H9 (cell line): ENCODE measurements around the gene LARGE1. TPM values are rescaled to one million over a fixed set of nuclear protein-coding genes. Genes with fewer than 3 reads are reported as not detected.

Experiments
- DNase-seq: peaks from one replicate; pipeline ENCODE4 v3.0.0-alpha.2; 2017
- H2AFZ ChIP-seq: one replicate; pipeline ENCODE4 v1.6.1; 2013; ENCODE audit warnings: mild to moderate bottlenecking, low read length, control low read depth, moderate library complexity
- H2AK5ac ChIP-seq: 2 replicates; pipeline ENCODE4 v1.6.1; 2013; ENCODE audit warnings: low read length, control low read depth, mixed read lengths; ENCODE audit not compliant: insufficient read length
- H2BK120ac ChIP-seq: one replicate; pipeline ENCODE4 v1.6.1; 2013; ENCODE audit warnings: low read depth, mild to moderate bottlenecking, low read length, control low read depth, inconsistent platforms; ENCODE audit not compliant: poor library complexity, severe bottlenecking
- H2BK12ac ChIP-seq: 2 replicates; pipeline ENCODE4 v1.6.1; 2013; ENCODE audit warnings: low read length, control low read depth, mixed read lengths, low read depth; ENCODE audit not compliant: insufficient read length
- H2BK15ac ChIP-seq: 2 replicates; pipeline ENCODE4 v1.6.1; 2013; ENCODE audit warnings: low read depth, low read length, control low read depth
- H2BK20ac ChIP-seq: one replicate; pipeline ENCODE4 v1.6.1; 2013; ENCODE audit warnings: low read depth, mild to moderate bottlenecking, low read length, control low read depth, inconsistent platforms; ENCODE audit not compliant: poor library complexity, severe bottlenecking
- H2BK5ac ChIP-seq: 2 replicates; pipeline ENCODE4 v1.6.1; 2013; ENCODE audit warnings: low read length, control low read depth, mixed read lengths; ENCODE audit not compliant: insufficient read length
- H3K14ac ChIP-seq: 2 replicates; pipeline ENCODE4 v1.6.1; 2013; ENCODE audit warnings: low read length, control low read depth; ENCODE audit not compliant: insufficient read depth
- H3K18ac ChIP-seq: 2 replicates; pipeline ENCODE4 v1.6.1; 2013; ENCODE audit warnings: low read depth, mild to moderate bottlenecking, mixed read lengths, low read length, control low read depth; ENCODE audit not compliant: insufficient read length
- H3K23ac ChIP-seq: 2 replicates; pipeline ENCODE4 v1.6.1; 2013; ENCODE audit warnings: low read length, control low read depth, mixed read lengths, low read depth; ENCODE audit not compliant: insufficient read length
- H3K23me2 ChIP-seq: 2 replicates; pipeline ENCODE4 v1.6.1; 2013; ENCODE audit warnings: low read depth, mild to moderate bottlenecking, mixed read lengths, low read length, control low read depth; ENCODE audit not compliant: insufficient read length, poor library complexity, severe bottlenecking
- H3K27ac ChIP-seq: 2 replicates; pipeline ENCODE4 v1.5.1; 2013; ENCODE audit warnings: low read length, control low read depth, mixed read lengths, low read depth; ENCODE audit not compliant: insufficient read length
- H3K27me3 ChIP-seq: 2 replicates; pipeline ENCODE4 v1.6.1; 2013; ENCODE audit warnings: low read length, control low read depth, inconsistent platforms; ENCODE audit not compliant: insufficient read depth
- H3K4ac ChIP-seq: 2 replicates; pipeline ENCODE4 v1.6.1; 2013; ENCODE audit warnings: low read depth, mild to moderate bottlenecking, control low read depth, inconsistent platforms, low read length, moderate library complexity
- H3K4me1 ChIP-seq: 2 replicates; pipeline ENCODE4 v1.6.1; 2013; ENCODE audit warnings: low read length, control low read depth, inconsistent platforms; ENCODE audit not compliant: insufficient read depth
- H3K4me2 ChIP-seq: 2 replicates; pipeline ENCODE4 v1.6.1; 2013; ENCODE audit warnings: low read length, control low read depth, mixed read lengths; ENCODE audit not compliant: insufficient read length, insufficient read depth
- H3K56ac ChIP-seq: 2 replicates; pipeline ENCODE4 v1.6.1; 2013; ENCODE audit warnings: low read depth, mild to moderate bottlenecking, mixed read lengths, low read length, control low read depth; ENCODE audit not compliant: insufficient read length
- H3K79me1 ChIP-seq: 2 replicates; pipeline ENCODE4 v1.6.1; 2013; ENCODE audit warnings: low read depth, mild to moderate bottlenecking, moderate library complexity, low read length, control low read depth, inconsistent platforms; ENCODE audit not compliant: insufficient read depth, poor library complexity, severe bottlenecking
- H3K79me2 ChIP-seq: 2 replicates; pipeline ENCODE4 v1.6.1; 2013; ENCODE audit warnings: low read length, control low read depth, inconsistent platforms; ENCODE audit not compliant: insufficient read depth
- H3K9ac ChIP-seq: 2 replicates; pipeline ENCODE4 v1.6.1; 2013; ENCODE audit warnings: low read length, control low read depth, mixed read lengths; ENCODE audit not compliant: insufficient read length; ENCODE audit errors: extremely low read depth
- H3K9me3 ChIP-seq: one replicate; pipeline ENCODE4 v1.6.1; 2013; ENCODE audit warnings: low read depth, low read length, inconsistent platforms; ENCODE audit not compliant: control insufficient read depth
- H3T11ph ChIP-seq: one replicate; pipeline ENCODE4 v1.6.1; 2013; ENCODE audit warnings: mild to moderate bottlenecking, low read length, control low read depth, inconsistent platforms
- H4K20me1 ChIP-seq: one replicate; pipeline ENCODE4 v1.6.1; 2013; ENCODE audit not compliant: control insufficient read depth, insufficient read length, insufficient read depth
- H4K5ac ChIP-seq: 2 replicates; pipeline ENCODE4 v1.6.1; 2013; ENCODE audit warnings: low read depth, mild to moderate bottlenecking, mixed read lengths, low read length, control low read depth; ENCODE audit not compliant: insufficient read length
- H4K8ac ChIP-seq: replicated peaks from 2 replicates; pipeline ENCODE4 v1.6.1; 2013; ENCODE audit warnings: low read length, control low read depth, mixed read lengths, low read depth; ENCODE audit not compliant: insufficient read length
- H4K91ac ChIP-seq: 2 replicates; pipeline ENCODE4 v1.6.1; 2013; ENCODE audit warnings: low read depth, mild to moderate bottlenecking, moderate library complexity, mixed read lengths, low read length, control low read depth; ENCODE audit not compliant: insufficient read length
- H3K27ac Mint-ChIP-seq, 3 experiments: 2 replicates in 2 of 3; 3 replicates in 1 of 3; pipeline ENCODE4 v1.8.0; 2020 to 2021; ENCODE audit warnings: mixed read lengths in 3 of 3, mild to moderate bottlenecking in 1 of 3, moderate library complexity in 1 of 3
- H3K27me3 Mint-ChIP-seq: 2 replicates; pipeline ENCODE4 v1.8.0; 2021; ENCODE audit warnings: low read depth, mild to moderate bottlenecking, moderate library complexity, mixed read lengths
- H3K36me3 Mint-ChIP-seq, 3 experiments: 2 replicates in 2 of 3; 3 replicates in 1 of 3; pipeline ENCODE4 v1.8.0; 2020 to 2021; ENCODE audit warnings: low read depth in 3 of 3, mixed read lengths in 3 of 3; ENCODE audit not compliant: insufficient read depth in 1 of 3
- H3K4me1 Mint-ChIP-seq, 2 experiments: 2 replicates each; pipeline ENCODE4 v1.8.0; 2020; ENCODE audit warnings: mixed read lengths in 2 of 2
- H3K4me3 Mint-ChIP-seq, 2 experiments: 2 replicates in 1 of 2; 3 replicates in 1 of 2; pipeline ENCODE4 v1.8.0; 2020 to 2021; ENCODE audit warnings: mild to moderate bottlenecking in 2 of 2, mixed read lengths in 2 of 2, moderate library complexity in 1 of 2
- H3K9me3 Mint-ChIP-seq, 2 experiments: 2 replicates in 1 of 2; 3 replicates in 1 of 2; pipeline ENCODE4 v1.8.0; 2020; ENCODE audit warnings: mild to moderate bottlenecking in 2 of 2, mixed read lengths in 2 of 2, moderate library complexity in 1 of 2
- CTCF ChIP-seq: fragments of 200-600 bp; sonication (generic); conservative IDR thresholded peaks from 3 replicates; pipeline ENCODE4 v1.8.0; 2021; ENCODE audit warnings: antibody characterized with exemption, mild to moderate bottlenecking
- WGBS: extraction: QIAGEN DNeasy Blood & Tissue Kit; methylation state at CpG from one replicate; pipeline ENCODE4 v1.1.7; 2013; ENCODE audit warnings: missing lambda C conversion rate, low lambda C conversion rate, mixed read lengths; ENCODE audit not compliant: insufficient read length; ENCODE audit errors: extremely low coverage; 5-methylcytosine and 5-hydroxymethylcytosine counted together
- total RNA-seq: library from RNA; stranded (reverse); gene quantifications from 2 replicates; pipeline ENCODE4 v1.2.1, GENCODE V29; 2021

LARGE1 gene
- total RNA-seq, 1 experiment from 2014 or later: 43.5 TPM

GRCh38 chr22:33389936-33390335, 530.3 kb downstream of the LARGE1 start:
- Histone ChIP-seq H3K4me1 (no peaks in the 10 kb centered on the region), H4K8ac (no peak overlapping the region), H3K14ac (no peak overlapping the region), H3K27ac (no peak overlapping the region), H3K23ac (no peak overlapping the region), H2BK120ac (no peak overlapping the region), H3K18ac (no peak overlapping the region), H2BK20ac (no peak overlapping the region), H3K4ac (no peak overlapping the region), H3K56ac (no peak overlapping the region), H3K9ac (no peak overlapping the region), H2BK15ac (no peak overlapping the region), H3T11ph (no peak overlapping the region), H3K79me1 (no peaks in the 10 kb centered on the region), H2AFZ (no peak overlapping the region), H2BK5ac (no peak overlapping the region), H3K27me3 (no peaks in the 10 kb centered on the region), H3K4me2 (no peak overlapping the region), H4K5ac (no peak overlapping the region), H4K20me1 (no peaks in the 10 kb centered on the region), H4K91ac (no peak overlapping the region), H3K9me3 (no peaks in the 10 kb centered on the region), H3K79me2 (no peaks in the 10 kb centered on the region), H2BK12ac (no peak overlapping the region), H2AK5ac (no peak overlapping the region), H3K23me2 (no peaks in the 10 kb centered on the region)
- TF ChIP-seq CTCF: no peak
- no peak for DNase-seq
- H3K9me3 Mint-ChIP-seq: no peaks in the 10 kb centered on the region
- no peaks in the 10 kb centered on the region for H3K4me1 Mint-ChIP-seq
- no peak overlapping the region for H3K27ac Mint-ChIP-seq
- H3K27me3 Mint-ChIP-seq: no peaks in the 10 kb centered on the region
- peaks cover 0 to 5% (median 2%) of the 10 kb centered on the region in 3 experiments; a peak in 1 of 7 replicates for H3K36me3 Mint-ChIP-seq
- H3K4me3 Mint-ChIP-seq: no peak overlapping the region
- WGBS: no CpG with 5 or more reads among the region's 4 CpGs
